Testis (tissue), 2 donors: Measurements from ENCODE around the gene PCNT.

Source experiments
- POLR2A ChIP-seq: fragments of 450-650 bp; IDR thresholded peaks from one replicate; pipeline ENCODE4 v1.6.1; 2017; ENCODE audit warnings: antibody characterized with exemption, mild to moderate bottlenecking, moderate library complexity
- TF ChIP-seq, protein P1 (sequence below), 3 experiments: fragments of 450-650 bp in 2 of 3; fragments of 200-600 bp in 1 of 3; sonication (generic) in 1 of 3; IDR thresholded peaks; one replicate each; pipeline ENCODE4 v1.5.1; 2016 to 2019; ENCODE audit warnings: antibody characterized with exemption in 3 of 3, mild to moderate bottlenecking in 2 of 3, moderate library complexity in 1 of 3

DNA sequence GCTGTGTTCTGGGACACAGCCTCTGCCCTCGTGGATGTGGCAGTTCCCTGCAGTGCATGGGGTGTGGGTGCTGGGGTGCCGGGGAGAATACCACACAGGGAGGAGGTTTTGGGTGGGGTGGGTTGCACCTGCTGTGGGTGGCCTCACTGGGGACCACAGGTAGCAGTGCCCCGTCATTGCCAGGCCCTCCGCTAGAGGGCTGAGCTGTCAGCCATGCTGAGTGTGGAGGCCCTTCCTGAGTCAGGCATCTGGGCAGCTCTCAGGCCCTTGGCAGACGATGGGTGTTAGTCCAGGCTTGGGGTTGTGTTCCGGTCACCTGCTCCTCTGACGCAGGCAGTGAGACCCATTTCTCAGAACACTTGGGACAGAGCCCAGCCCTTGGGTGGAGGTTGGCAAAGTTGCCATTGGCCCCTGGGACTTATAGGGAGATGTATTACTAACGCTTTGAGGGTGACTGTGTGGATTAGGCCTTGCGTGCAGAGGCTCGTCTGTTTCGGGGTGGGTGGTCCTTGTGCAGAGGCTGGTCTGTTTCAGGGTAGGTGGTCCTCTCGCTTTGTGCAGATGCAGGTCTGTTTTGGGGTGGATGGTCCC is 23.9 kb downstream of the PCNT start:
- TF ChIP-seq, protein P1, sequence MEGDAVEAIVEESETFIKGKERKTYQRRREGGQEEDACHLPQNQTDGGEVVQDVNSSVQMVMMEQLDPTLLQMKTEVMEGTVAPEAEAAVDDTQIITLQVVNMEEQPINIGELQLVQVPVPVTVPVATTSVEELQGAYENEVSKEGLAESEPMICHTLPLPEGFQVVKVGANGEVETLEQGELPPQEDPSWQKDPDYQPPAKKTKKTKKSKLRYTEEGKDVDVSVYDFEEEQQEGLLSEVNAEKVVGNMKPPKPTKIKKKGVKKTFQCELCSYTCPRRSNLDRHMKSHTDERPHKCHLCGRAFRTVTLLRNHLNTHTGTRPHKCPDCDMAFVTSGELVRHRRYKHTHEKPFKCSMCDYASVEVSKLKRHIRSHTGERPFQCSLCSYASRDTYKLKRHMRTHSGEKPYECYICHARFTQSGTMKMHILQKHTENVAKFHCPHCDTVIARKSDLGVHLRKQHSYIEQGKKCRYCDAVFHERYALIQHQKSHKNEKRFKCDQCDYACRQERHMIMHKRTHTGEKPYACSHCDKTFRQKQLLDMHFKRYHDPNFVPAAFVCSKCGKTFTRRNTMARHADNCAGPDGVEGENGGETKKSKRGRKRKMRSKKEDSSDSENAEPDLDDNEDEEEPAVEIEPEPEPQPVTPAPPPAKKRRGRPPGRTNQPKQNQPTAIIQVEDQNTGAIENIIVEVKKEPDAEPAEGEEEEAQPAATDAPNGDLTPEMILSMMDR (IDR thresholded peaks at IDR 0.05), result no peak
- no peak for TF ChIP-seq POLR2A
